B cell (primary cell): Measurements from ENCODE around the gene THADA. TPM values are rescaled to one million over a fixed set of nuclear protein-coding genes. Genes with fewer than 3 reads are reported as not detected.

Experiments
- ATAC-seq: fragments of 200-7000 bp; cut with Tn5 transposase; one replicate; pipeline ENCODE4 v1.10.0; 2021; ENCODE audit warnings: low read depth, mild to moderate bottlenecking, moderate number of reproducible peaks, moderate library complexity
- CTCF ChIA-PET: fragments of 350-600 bp; sonication (Branson Sonifier 250); formaldehyde crosslinking; loops from one replicate; lab custom pipeline; 2021; ENCODE audit warnings: antibody characterized with exemption, inconsistent platforms; lab: Charles Lee
- POLR2A ChIA-PET: fragments of 350-600 bp; sonication (Branson Sonifier 250); formaldehyde crosslinking; loops from one replicate; lab custom pipeline; 2021; ENCODE audit warnings: antibody characterized with exemption; lab: Charles Lee
- DNase-seq: peaks from one replicate; pipeline ENCODE4 v3.0.0; 2013
- H2AFZ ChIP-seq: 2 replicates; pipeline ENCODE4 v1.6.1; 2012; ENCODE audit warnings: mild to moderate bottlenecking, low read depth, low read length; ENCODE audit not compliant: insufficient read depth, poor library complexity, severe bottlenecking
- H3K27ac ChIP-seq, 2 donors: 1 replicate in 1 of 2; 2 replicates in 1 of 2; pipeline ENCODE4 v1.5.1; 2012 to 2013; ENCODE audit warnings: low read length in 2 of 2, mild to moderate bottlenecking in 2 of 2, moderate library complexity in 1 of 2
- H3K27me3 ChIP-seq, 4 experiments: fragments of 200-600 bp in 1 of 4; sonication (generic) in 1 of 4; replicated peaks in 1 of 4; 1 replicate in 2 of 4; 2 replicates in 2 of 4; pipeline versions ENCODE4 v1.6.1 to v1.7.0; 2013 to 2016; ENCODE audit warnings: low read length in 3 of 4, mild to moderate bottlenecking in 2 of 4, mixed read lengths in 1 of 4, moderate library complexity in 1 of 4; ENCODE audit not compliant: insufficient read depth in 4 of 4, control insufficient read depth in 3 of 4; ENCODE audit errors: control extremely low read depth in 1 of 4
- H3K36me3 ChIP-seq, 2 experiments: replicated peaks in 1 of 2; 1 replicate in 1 of 2; 2 replicates in 1 of 2; pipeline versions ENCODE4 v1.6.1 to v1.7.1; 2013; ENCODE audit warnings: low read length in 1 of 2; ENCODE audit not compliant: insufficient read depth in 2 of 2, control insufficient read depth in 1 of 2; ENCODE audit errors: control extremely low read depth in 1 of 2, extremely low read depth in 1 of 2
- H3K4me1 ChIP-seq, 2 donors: fragments of 200-600 bp in 1 of 2; sonication (generic) in 1 of 2; 1 replicate in 1 of 2; 2 replicates in 1 of 2; pipeline versions ENCODE4 v1.5.1 to v1.6.1; 2013 to 2017; ENCODE audit warnings: low read length in 2 of 2; ENCODE audit not compliant: control insufficient read depth in 2 of 2, insufficient read depth in 2 of 2
- H3K4me2 ChIP-seq: replicated peaks from 2 replicates; pipeline ENCODE3; 2012; ENCODE audit warnings: mild to moderate bottlenecking, low read depth, low read length; ENCODE audit not compliant: poor library complexity, severe bottlenecking
- H3K4me3 ChIP-seq, 5 experiments: fragments of 200-600 bp in 1 of 5; sonication (generic) in 1 of 5; 1 replicate in 3 of 5; 2 replicates in 2 of 5; pipeline versions ENCODE4 v1.5.1 to v1.7.0; 2011 to 2016; ENCODE audit warnings: low read length in 4 of 5, mild to moderate bottlenecking in 4 of 5, low read depth in 2 of 5, control low read depth in 1 of 5, moderate library complexity in 1 of 5; ENCODE audit not compliant: insufficient read depth in 1 of 5; ENCODE audit errors: control extremely low read depth in 1 of 5, extremely low read depth in 1 of 5
- H3K79me2 ChIP-seq: fragments of 200-600 bp; sonication (generic); one replicate; pipeline ENCODE4 v1.6.0; 2016; ENCODE audit warnings: low read length; ENCODE audit not compliant: control insufficient read depth, insufficient read depth
- H3K9ac ChIP-seq: fragments of 200-600 bp; sonication (generic); 2 replicates; pipeline ENCODE4 v1.6.1; 2017; ENCODE audit warnings: mild to moderate bottlenecking, low read length, moderate library complexity
- H3K9me3 ChIP-seq, 3 donors: one replicate each; pipeline versions ENCODE4 v1.6.1 to v1.7.1; 2013; ENCODE audit warnings: low read length in 2 of 3; ENCODE audit not compliant: control insufficient read depth in 2 of 3, insufficient read depth in 1 of 3; ENCODE audit errors: control extremely low read depth in 1 of 3
- H4K20me1 ChIP-seq: 2 replicates; pipeline ENCODE4 v1.6.0; 2012; ENCODE audit warnings: mild to moderate bottlenecking, low read length; ENCODE audit not compliant: insufficient read depth, control insufficient read depth, poor library complexity, severe bottlenecking
- H3K27ac Mint-ChIP-seq: one replicate; pipeline ENCODE4 v1.8.0; 2021; ENCODE audit warnings: mixed read lengths
- H3K27me3 Mint-ChIP-seq: one replicate; pipeline ENCODE4 v1.8.0; 2021; ENCODE audit warnings: mixed read lengths
- H3K4me1 Mint-ChIP-seq: one replicate; pipeline ENCODE4 v1.8.0; 2021; ENCODE audit warnings: mixed read lengths
- H3K4me3 Mint-ChIP-seq: one replicate; pipeline ENCODE4 v1.8.0; 2021; ENCODE audit warnings: mixed read lengths
- H3K9me3 Mint-ChIP-seq: one replicate; pipeline ENCODE4 v1.8.0; 2022; ENCODE audit warnings: mixed read lengths; ENCODE audit not compliant: insufficient read depth
- CTCF ChIP-seq: fragments of 200-600 bp; IDR thresholded peaks from one replicate; pipeline ENCODE4 v1.8.0; 2022; ENCODE audit warnings: antibody characterized with exemption, mild to moderate bottlenecking
- EZH2 ChIP-seq: IDR thresholded peaks from 2 replicates; pipeline ENCODE4 v1.6.1; 2012; ENCODE audit warnings: borderline replicate concordance, low read depth, mild to moderate bottlenecking, moderate library complexity, low read length; ENCODE audit not compliant: insufficient read depth, poor library complexity, severe bottlenecking
- whole genome bisulfite sequencing: methylation state at CpG from one replicate; pipeline ENCODE4 v1.1.5; 2013; ENCODE audit warnings: missing lambda C conversion rate; ENCODE audit not compliant: insufficient coverage; 5-methylcytosine and 5-hydroxymethylcytosine counted together
- intact Hi-C: fragments of 100-400 bp; cut with micrococcal nuclease; formaldehyde crosslinking; loops from one replicate; pipeline ENCODE4 v1.10.0; 2022
- polyA plus RNA-seq: library from polyadenylated mRNA; depleted of rRNA; stranded (reverse); fragments of >200 nt; gene quantifications from 2 replicates; pipeline ENCODE4 v1.2.3, GENCODE V29; 2012
- total RNA-seq, 2 donors: library from RNA; stranded (reverse); fragments of 120-200 nt in 1 of 2; gene quantifications; 1 replicate in 1 of 2; 2 replicates in 1 of 2; pipeline versions ENCODE4 v1.2.3 to v1.2.4, GENCODE V29; 2013 to 2022

THADA gene
- total and polyA plus RNA-seq, 2 donors (not counting 1 experiment from before 2014, with no cell fraction given): 17.6 to 48.5 TPM

DNA sequence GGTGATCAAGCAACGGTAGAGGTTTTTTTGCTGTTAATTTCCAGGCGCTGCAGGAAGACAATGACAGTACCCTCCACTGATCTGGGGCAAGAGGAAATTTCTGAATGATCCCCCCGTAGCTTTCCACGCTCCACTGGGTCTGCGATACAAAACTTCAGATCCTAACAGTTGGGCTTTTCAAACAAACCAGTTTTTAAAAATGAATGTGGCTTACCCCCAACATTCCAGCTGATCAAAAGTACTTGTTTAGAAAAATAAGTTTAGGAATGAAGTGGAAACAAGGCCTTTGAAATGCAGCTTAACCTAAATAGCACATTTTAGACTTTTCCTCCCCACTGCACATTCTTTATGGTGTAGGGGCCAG lies 375.1 kb downstream of the THADA start:
- Mint-ChIP-seq H3K27ac (peak overlapping the region; percentile 94), H3K27me3 (no peaks in the 10 kb centered on the region), H3K9me3 (no peaks in the 10 kb centered on the region), H3K4me1 (peaks cover 56% of the 10 kb centered on the region), H3K4me3 (peak overlapping the region; percentile 87)
- H3K4me2 ChIP-seq: peak overlapping the region; percentile 85
- H3K36me3 ChIP-seq: peaks cover 0 to 30% of the 10 kb centered on the region in 2 experiments
- CTCF ChIA-PET: interaction anchor here (0.8 to 21.8 kb wide), 11 partner anchors 8 to 273 kb away, joined by 3 to 650 read pairs (median 5); partner anchors contain the start of gene ZFP36L2
- peak overlapping the region; percentile 86 for H3K9ac ChIP-seq
- TF ChIP-seq CTCF (no peak), EZH2 (no peak)
- H3K79me2 ChIP-seq: peaks cover 62% of the 10 kb centered on the region
- WGBS: 0% methylated on average over 2 of the region's 5 CpGs
- intact Hi-C loops: loop anchor here (1.0 kb wide), 3 partner anchors 50 to 89 kb away; no protein-coding TSS in a partner anchor
- peaks cover 28% of the 10 kb centered on the region for H4K20me1 ChIP-seq
- peak overlapping the region; percentile 87 to 90 for H3K27ac ChIP-seq
- no peak overlapping the region for H2AFZ ChIP-seq
- peaks cover 52 to 62% of the 10 kb centered on the region in 2 donors for H3K4me1 ChIP-seq
- peaks cover 0 to 5% (median 0%) of the 10 kb centered on the region in 3 donors for H3K9me3 ChIP-seq
- ATAC-seq (no peak), DNase-seq (no peak)
- POLR2A ChIA-PET: interaction anchor here (0.5 to 13.4 kb wide), 13 partner anchors 8 to 99 kb away, joined by 3 to 561 read pairs (median 6); no protein-coding TSS in a partner anchor
- peak overlapping the region; percentile 42 to 92 (median 87) for H3K4me3 ChIP-seq
- no peaks in the 10 kb centered on the region for H3K27me3 ChIP-seq

- Histone ChIP-seq H3K9me3 (peaks cover 0 to 5% (median 0%) of the 10 kb centered on the region in 3 donors), H3K4me2 (peak overlapping the region; percentile 85), H3K4me1 (peaks cover 52 to 62% of the 10 kb centered on the region in 2 donors), H3K79me2 (peaks cover 57% of the 10 kb centered on the region), H3K27ac (peak overlapping the region; percentile 87 to 90), H3K4me3 (peak overlapping the region; percentile 41 to 92 (median 82)), H3K9ac (peak overlapping the region; percentile 86), H3K36me3 (peaks cover 0 to 30% of the 10 kb centered on the region in 2 experiments), H3K27me3 (no peaks in the 10 kb centered on the region), H4K20me1 (peaks cover 24% of the 10 kb centered on the region), H2AFZ (no peak overlapping the region)
- no peak for TF ChIP-seq CTCF
- TF ChIP-seq EZH2: no peak
- 0% methylated on average over 4 of the region's 10 CpGs for WGBS
- ATAC-seq: no peak
- DNase-seq: no peak
- Mint-ChIP-seq H3K4me3 (peak overlapping the region; percentile 87), H3K4me1 (peaks cover 59% of the 10 kb centered on the region), H3K27me3 (no peaks in the 10 kb centered on the region), H3K9me3 (no peaks in the 10 kb centered on the region), H3K27ac (peak overlapping the region; percentile 94)
- intact Hi-C loops: loop anchor here (1.0 kb wide), 3 partner anchors 50 to 89 kb away; no protein-coding TSS in a partner anchor
- CTCF ChIA-PET: interaction anchor here (0.9 to 21.8 kb wide), 11 partner anchors 8 to 273 kb away, joined by 3 to 650 read pairs (median 5); partner anchors contain the start of gene ZFP36L2
- POLR2A ChIA-PET: interaction anchor here (0.5 to 13.4 kb wide), 11 partner anchors 9 to 98 kb away, joined by 3 to 561 read pairs (median 6); no protein-coding TSS in a partner anchor
These were observed 375.5 kb downstream of the THADA start for GRCh38 chr2:43220229-43220751.
